Activated T-helper 1 cell treated with Interleukin-2 at 50 U/mL for 16 hours (primary cell): ENCODE data around the gene LHX6.

Source experiments
- DNase-seq: peaks from one replicate; pipeline ENCODE4 v3.0.0-alpha.2; 2020; ENCODE audit warnings: low read depth

Gene LHX6

DNA sequence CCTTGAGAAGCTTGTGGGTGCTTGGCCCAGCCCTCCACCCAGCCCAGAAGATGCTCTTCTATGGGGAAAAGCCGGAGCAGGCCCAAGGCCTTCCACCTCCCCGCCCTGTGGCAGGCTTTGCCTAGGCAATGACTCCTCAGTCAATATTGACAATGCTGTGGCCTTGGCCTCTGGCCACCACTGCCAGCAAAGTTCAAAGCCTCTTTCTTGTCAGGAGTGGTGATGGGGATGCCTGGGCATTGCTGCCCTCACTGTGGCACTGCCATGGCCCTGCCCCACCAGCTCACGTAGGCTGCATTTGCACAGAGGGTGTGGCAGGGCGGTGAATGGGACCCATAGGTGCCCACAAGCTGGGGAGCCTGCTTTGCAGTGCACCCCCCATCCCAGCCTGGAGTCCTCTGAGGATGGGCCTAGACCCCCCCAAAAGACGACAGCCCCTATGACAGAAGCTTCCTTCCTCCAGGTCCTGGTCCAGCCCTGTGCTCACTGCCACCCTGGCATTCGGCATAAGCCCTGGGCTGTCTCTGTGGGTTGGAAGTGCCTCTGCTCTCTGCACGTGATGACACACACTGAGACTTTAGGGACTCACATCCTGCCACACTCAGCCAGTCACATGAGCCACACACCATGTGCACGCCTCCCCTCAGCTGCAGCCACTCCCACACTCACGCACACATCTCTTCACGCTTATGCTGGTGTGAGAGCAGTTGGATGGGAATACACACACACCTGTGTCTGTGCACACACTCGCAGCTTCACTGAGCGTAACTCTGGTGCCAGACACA lies 38.0 kb downstream of the LHX6 start:
- no peak for DNase-seq

DNA sequence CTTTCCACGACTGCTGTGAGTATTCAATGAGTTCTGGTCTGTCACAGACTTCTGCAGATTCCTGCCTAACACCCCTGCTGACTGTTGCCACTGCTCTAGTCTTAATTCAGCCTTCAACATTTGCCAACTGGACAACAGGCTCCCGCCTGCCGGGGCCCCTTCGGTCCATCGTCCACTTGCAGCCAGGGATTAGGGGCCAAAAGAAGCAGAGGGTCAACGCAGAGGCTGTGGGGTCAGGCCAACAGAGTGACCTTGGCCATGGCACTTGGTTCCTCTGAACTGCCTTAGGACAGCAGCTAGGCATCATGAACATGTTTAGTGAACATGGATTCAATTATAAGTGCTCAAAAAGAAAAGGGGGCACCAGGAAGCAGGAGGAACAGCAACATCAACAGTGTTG lies 40.4 kb downstream of the LHX6 start:
- no peak for DNase-seq

GRCh38 chr9:122186777-122187470 lies 41.8 kb downstream of the LHX6 start:
- no peak for DNase-seq

- no peak for DNase-seq
Measured at GRCh38 chr9:122186301-122186700, 42.5 kb downstream of the LHX6 start.

- DNase-seq: no peak
Measured at GRCh38 chr9:122184551-122184950, 44.2 kb downstream of the LHX6 start.

GRCh38 chr9:122183501-122183900 lies 45.3 kb downstream of the LHX6 start:
- DNase-seq: no peak

DNA sequence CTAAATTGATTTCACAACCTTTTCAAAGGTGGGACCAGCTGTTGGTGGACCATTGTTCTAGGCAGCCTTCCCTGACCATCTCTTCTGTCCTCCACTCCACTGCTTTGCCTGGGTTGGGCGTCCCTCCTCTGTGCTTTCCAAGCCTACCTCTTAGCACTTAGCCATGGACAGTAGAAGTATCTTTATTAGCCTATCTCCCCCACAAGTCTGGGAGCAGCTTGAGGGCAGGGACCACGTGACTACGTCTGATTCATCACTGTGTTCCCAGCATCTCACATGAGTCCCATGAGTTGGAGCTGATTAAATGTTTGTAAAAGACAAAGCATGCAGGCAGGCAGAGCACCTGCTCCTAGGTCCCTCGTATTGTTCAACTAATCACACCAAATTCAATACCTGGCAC lies 48.1 kb downstream of the LHX6 start:
- no peak for DNase-seq

- DNase-seq: no peak
Measured at GRCh38 chr9:122179690-122180074, 49.1 kb downstream of the LHX6 start.

DNA sequence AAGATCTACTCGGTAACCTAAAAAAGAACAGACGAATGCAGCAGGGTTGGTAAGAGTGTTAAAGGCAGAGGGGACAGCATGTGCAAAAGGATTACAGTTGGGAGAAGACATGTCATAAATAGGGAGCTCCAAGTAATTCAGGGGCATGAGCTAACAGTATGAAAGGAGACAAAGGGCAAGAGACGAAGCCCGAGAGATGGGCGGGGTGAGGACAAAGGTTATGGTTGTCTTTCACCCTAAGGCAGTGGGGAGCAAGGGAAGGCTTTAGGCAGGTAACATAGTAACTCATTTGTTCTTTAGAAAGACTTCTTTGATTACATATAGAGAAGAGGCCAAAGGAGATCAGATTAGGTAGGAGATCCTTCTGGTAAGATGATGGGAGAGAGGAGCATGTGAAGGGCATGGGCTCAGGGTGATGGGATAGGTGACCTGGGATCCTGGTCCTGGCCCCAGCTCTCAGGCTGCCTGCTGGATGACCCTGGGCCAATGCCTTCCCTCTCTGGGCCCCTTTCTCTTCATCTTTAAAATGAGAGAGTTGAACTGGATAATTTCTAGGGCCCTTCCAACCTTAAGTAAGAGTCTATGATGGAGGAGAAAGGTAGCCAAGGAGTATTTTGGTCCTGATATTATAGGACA lies 49.6 kb downstream of the LHX6 start:
- no peak for DNase-seq

- no peak for DNase-seq
Measured at GRCh38 chr9:122176916-122177315, 51.8 kb downstream of the LHX6 start.

GRCh38 chr9:122173670-122174069 lies 55.1 kb downstream of the LHX6 start:
- no peak for DNase-seq

DNA sequence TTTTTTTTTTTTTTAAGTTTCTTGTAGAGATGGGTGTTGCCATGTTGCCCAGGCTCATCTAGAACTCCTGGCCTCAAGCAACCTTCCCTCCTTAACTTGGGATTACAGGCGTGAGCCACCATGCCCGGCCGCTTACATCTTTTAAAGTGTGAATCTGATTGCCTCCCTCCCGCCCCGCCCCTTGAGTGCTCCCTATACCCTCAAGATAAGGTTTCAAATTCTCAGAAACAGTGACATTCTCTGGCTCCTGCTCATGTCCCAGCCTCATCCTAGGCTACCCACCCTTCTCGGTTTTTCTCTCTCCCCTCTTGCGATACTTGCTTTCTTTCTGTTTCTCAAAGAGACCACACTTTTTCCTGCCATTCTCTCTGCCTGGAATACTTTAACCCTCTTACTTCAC lies 56.6 kb downstream of the LHX6 start:
- DNase-seq: no peak

DNA sequence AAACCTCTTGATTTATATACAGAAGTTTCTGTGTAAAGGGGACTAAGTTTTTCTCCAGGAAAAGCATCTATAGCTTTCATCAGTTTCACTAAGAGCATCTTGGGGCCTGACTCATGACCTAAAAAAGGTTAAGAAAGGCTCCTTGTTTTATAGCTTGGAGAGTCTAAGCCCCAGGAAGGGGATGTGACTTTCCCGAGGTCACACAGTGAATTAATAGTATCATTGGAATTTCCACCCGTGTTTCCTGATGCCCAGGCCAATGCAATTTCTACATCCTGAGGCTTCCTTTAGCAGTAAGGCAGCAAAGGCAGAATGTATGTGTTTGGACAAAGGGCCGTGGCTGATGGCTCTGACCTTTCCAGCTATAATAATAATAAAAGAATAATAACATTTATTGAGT lies 60.4 kb downstream of the LHX6 start:
- no peak for DNase-seq

DNA sequence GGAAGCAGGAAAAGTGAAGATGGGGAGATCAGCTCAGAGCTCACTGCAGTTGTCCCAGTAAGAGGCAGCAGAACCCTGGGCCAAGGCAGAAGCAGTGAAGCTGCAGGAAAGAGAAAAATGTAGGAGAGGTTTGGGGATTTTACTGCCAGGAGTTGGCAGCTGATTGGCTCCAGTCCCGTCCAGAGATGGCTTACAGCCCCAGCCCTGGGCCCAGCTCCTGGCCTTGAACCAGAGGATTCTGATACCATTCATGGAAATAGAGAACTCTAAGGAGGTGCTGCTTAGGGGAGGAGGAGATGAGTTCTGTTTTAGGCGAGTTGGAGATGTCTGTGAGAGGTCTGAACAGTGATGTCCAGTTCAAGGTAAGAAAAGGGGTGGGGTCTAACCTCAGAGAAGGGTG lies 64.5 kb downstream of the LHX6 start:
- no peak for DNase-seq

GRCh38 chr9:122162415-122162814 lies 66.3 kb downstream of the LHX6 start:
- DNase-seq: no peak

GRCh38 chr9:122159925-122160246 lies 68.9 kb downstream of the LHX6 start:
- no peak for DNase-seq

DNA sequence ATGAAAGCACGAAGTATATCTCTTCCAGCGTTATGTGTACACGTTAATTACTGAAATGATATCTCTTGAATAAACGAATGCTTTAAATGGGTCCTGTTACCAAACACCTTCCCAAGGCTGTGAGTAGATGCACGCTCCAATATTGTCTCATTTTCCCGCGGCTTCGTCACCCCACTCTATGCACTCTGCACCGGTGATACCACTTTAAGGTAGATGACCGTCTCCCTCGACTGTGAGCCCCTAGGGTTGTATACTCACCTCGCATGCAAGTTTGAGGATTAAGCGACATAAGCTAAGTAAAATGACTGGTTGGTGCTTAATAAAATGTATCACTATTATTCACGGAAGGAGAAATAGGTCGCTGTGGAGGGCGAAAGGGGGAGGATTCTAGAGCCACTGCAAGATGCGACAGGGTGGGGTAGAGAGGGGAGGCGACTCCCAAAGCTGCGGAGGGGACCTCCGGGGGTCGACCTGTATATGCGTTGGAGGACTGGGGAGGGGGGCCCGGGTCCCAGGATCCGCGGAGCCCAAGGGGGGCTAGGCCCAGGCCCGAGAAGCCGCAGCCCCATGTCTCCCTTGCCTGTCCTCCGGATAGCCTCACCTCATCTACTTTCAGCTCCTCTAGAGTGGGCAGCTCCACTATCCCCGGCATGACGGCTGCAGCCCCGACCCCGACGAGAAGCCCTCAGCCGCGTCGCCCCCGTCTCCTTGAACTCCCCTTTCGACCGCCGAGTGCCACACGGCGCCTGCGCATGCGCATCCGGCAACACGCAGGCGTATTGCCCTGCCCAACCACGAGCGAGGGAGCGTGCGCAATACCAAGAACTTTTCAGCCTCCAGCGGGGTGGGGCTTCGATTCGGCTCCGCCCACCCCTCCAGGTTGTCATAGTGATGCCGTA lies 69.5 kb downstream of the LHX6 start, which contains the start of the genes MORN5 and NDUFA8:
Gene MORN5 (plus strand): TSS at position 883 of the 899 bp plus-strand sequence. CDS start 65 bp downstream, outside the sequence.
Gene NDUFA8 (minus strand): TSS at position 754 of the 899 bp plus-strand sequence. CDS start 102 bp downstream, at position 652.
- peak; percentile 93 for DNase-seq

DNA sequence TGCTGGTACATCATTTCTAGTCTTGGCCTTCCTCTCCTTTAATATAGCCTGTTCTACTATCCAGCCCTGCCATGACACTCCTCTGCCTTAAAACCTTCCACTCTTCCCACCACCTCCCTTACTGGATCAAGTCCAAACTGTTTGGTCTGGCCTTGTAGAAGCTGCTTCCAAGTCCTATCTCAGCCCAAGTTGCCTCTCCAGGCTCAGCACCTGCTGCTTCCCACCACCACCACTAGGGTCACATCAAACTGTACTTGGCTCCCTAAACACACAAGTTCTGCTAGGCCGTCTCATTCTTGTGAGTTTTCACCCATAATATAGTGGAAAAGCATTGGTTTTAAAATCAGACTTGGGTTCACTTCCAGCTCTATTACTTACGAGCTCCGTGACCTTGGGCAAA lies 70.6 kb downstream of the LHX6 start:
- DNase-seq: no peak

DNA sequence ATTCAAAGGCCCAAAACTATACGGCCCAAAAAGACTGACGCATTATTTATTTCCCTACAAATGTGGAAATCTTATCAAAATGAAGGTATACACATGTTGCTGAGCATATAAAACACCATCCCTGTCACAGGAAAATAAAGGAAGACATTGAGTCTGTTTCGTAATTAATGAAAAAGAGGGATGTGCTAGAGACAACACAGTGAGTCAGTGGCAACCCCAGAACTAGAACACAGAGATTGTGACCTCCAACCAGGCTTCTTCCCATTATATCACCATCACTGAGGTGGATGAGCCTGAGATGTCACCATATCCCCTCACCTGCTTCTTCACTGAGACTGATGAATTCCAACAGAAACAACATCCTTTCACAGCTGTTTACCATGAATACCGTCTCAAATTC lies 73.0 kb downstream of the LHX6 start:
- DNase-seq: no peak
